ENCODE measurements around the gene RPTOR.

The RPTOR gene

GRCh38 chr17:80782536-80783427 is 238.1 kb downstream of the RPTOR start:
- H3K27me3 ChIP-seq (ENCODE audit: control insufficient read depth, insufficient read depth, low read length): no peaks in the 10 kb centered on the region
- H3K4me1 ChIP-seq (ENCODE audit: control insufficient read depth, insufficient read depth, low read length): peaks cover 4% of the 10 kb centered on the region
- no peak overlapping the region for H3K9ac ChIP-seq (ENCODE audit: low read length)
- no peaks in the 10 kb centered on the region for H3K36me3 ChIP-seq (ENCODE audit: control insufficient read depth, insufficient read depth, low read length)
- no peaks in the 10 kb centered on the region for H3K9me3 ChIP-seq (ENCODE audit: control insufficient read depth, low read length)
- no peak overlapping the region for H3K4me3 ChIP-seq (ENCODE audit: low read length)

- H3K9ac ChIP-seq (ENCODE audit: low read length): no peak overlapping the region
- H3K27me3 ChIP-seq (ENCODE audit: control insufficient read depth, insufficient read depth, low read length): no peaks in the 10 kb centered on the region
- H3K9me3 ChIP-seq (ENCODE audit: control insufficient read depth, low read length): no peaks in the 10 kb centered on the region
- no peaks in the 10 kb centered on the region for H3K36me3 ChIP-seq (ENCODE audit: control insufficient read depth, insufficient read depth, low read length)
- H3K4me1 ChIP-seq (ENCODE audit: control insufficient read depth, insufficient read depth, low read length): peaks cover 4% of the 10 kb centered on the region
- H3K4me3 ChIP-seq (ENCODE audit: low read length): no peak overlapping the region
Observed at GRCh38 chr17:80783486-80783885, 238.8 kb downstream of the RPTOR start.

- Histone ChIP-seq H3K36me3 (ENCODE audit: control insufficient read depth, insufficient read depth, low read length) (no peaks in the 10 kb centered on the region), H3K9ac (ENCODE audit: low read length) (no peak overlapping the region), H3K27me3 (ENCODE audit: control insufficient read depth, insufficient read depth, low read length) (no peaks in the 10 kb centered on the region), H3K4me3 (ENCODE audit: low read length) (no peak overlapping the region), H3K4me1 (ENCODE audit: control insufficient read depth, insufficient read depth, low read length) (peaks cover 4% of the 10 kb centered on the region), H3K9me3 (ENCODE audit: control insufficient read depth, low read length) (no peaks in the 10 kb centered on the region)
Observed at GRCh38 chr17:80783971-80784370, 239.3 kb downstream of the RPTOR start.

- H3K4me1 ChIP-seq (ENCODE audit: control insufficient read depth, insufficient read depth, low read length): peaks cover 1% of the 10 kb centered on the region
- no peak overlapping the region for H3K4me3 ChIP-seq (ENCODE audit: low read length)
- H3K27me3 ChIP-seq (ENCODE audit: control insufficient read depth, insufficient read depth, low read length): no peaks in the 10 kb centered on the region
- no peaks in the 10 kb centered on the region for H3K9me3 ChIP-seq (ENCODE audit: control insufficient read depth, low read length)
- H3K36me3 ChIP-seq (ENCODE audit: control insufficient read depth, insufficient read depth, low read length): no peaks in the 10 kb centered on the region
- no peak overlapping the region for H3K9ac ChIP-seq (ENCODE audit: low read length)
Observed at GRCh38 chr17:80785477-80786178, 241.0 kb downstream of the RPTOR start.

GRCh38 chr17:80786470-80786869 is 241.8 kb downstream of the RPTOR start:
- H3K4me1 ChIP-seq (ENCODE audit: control insufficient read depth, insufficient read depth, low read length): peaks cover under 1% of the 10 kb centered on the region

GRCh38 chr17:80786887-80787286 is 242.2 kb downstream of the RPTOR start:
- Histone ChIP-seq H3K9ac (ENCODE audit: low read length) (no peak overlapping the region), H3K36me3 (ENCODE audit: control insufficient read depth, insufficient read depth, low read length) (no peaks in the 10 kb centered on the region), H3K9me3 (ENCODE audit: control insufficient read depth, low read length) (no peaks in the 10 kb centered on the region), H3K27me3 (ENCODE audit: control insufficient read depth, insufficient read depth, low read length) (no peaks in the 10 kb centered on the region), H3K4me3 (ENCODE audit: low read length) (no peak overlapping the region), H3K4me1 (ENCODE audit: control insufficient read depth, insufficient read depth, low read length) (peaks cover 5% of the 10 kb centered on the region)

More at GRCh38 chr17:80786470-80786869, 241.8 kb downstream of the RPTOR start:
- Histone ChIP-seq H3K9ac (ENCODE audit: low read length) (no peak overlapping the region), H3K4me3 (ENCODE audit: low read length) (no peak overlapping the region), H3K36me3 (ENCODE audit: control insufficient read depth, insufficient read depth, low read length) (no peaks in the 10 kb centered on the region), H3K27me3 (ENCODE audit: control insufficient read depth, insufficient read depth, low read length) (no peaks in the 10 kb centered on the region), H3K9me3 (ENCODE audit: control insufficient read depth, low read length) (no peaks in the 10 kb centered on the region)

GRCh38 chr17:80787881-80788280 is 243.2 kb downstream of the RPTOR start:
- H3K9me3 ChIP-seq (ENCODE audit: control insufficient read depth, low read length): no peaks in the 10 kb centered on the region
- no peak overlapping the region for H3K4me3 ChIP-seq (ENCODE audit: low read length)
- H3K27me3 ChIP-seq (ENCODE audit: control insufficient read depth, insufficient read depth, low read length): no peaks in the 10 kb centered on the region
- no peak overlapping the region for H3K9ac ChIP-seq (ENCODE audit: low read length)
- peaks cover 9% of the 10 kb centered on the region for H3K4me1 ChIP-seq (ENCODE audit: control insufficient read depth, insufficient read depth, low read length)
- H3K36me3 ChIP-seq (ENCODE audit: control insufficient read depth, insufficient read depth, low read length): no peaks in the 10 kb centered on the region

- Histone ChIP-seq H3K4me1 (ENCODE audit: control insufficient read depth, insufficient read depth, low read length) (peaks cover 9% of the 10 kb centered on the region), H3K9ac (ENCODE audit: low read length) (no peak overlapping the region), H3K4me3 (ENCODE audit: low read length) (no peak overlapping the region), H3K36me3 (ENCODE audit: control insufficient read depth, insufficient read depth, low read length) (no peaks in the 10 kb centered on the region), H3K27me3 (ENCODE audit: control insufficient read depth, insufficient read depth, low read length) (no peaks in the 10 kb centered on the region), H3K9me3 (ENCODE audit: control insufficient read depth, low read length) (no peaks in the 10 kb centered on the region)
Observed at GRCh38 chr17:80789356-80789902, 244.8 kb downstream of the RPTOR start.

- Histone ChIP-seq H3K27me3 (ENCODE audit: control insufficient read depth, insufficient read depth, low read length) (no peaks in the 10 kb centered on the region), H3K9ac (ENCODE audit: low read length) (no peak overlapping the region), H3K4me3 (ENCODE audit: low read length) (no peak overlapping the region), H3K36me3 (ENCODE audit: control insufficient read depth, insufficient read depth, low read length) (no peaks in the 10 kb centered on the region), H3K9me3 (ENCODE audit: control insufficient read depth, low read length) (no peaks in the 10 kb centered on the region), H3K4me1 (ENCODE audit: control insufficient read depth, insufficient read depth, low read length) (peaks cover 9% of the 10 kb centered on the region)
Observed at GRCh38 chr17:80790021-80790765, 245.6 kb downstream of the RPTOR start.

- Histone ChIP-seq H3K4me3 (ENCODE audit: low read length) (no peak overlapping the region), H3K36me3 (ENCODE audit: control insufficient read depth, insufficient read depth, low read length) (no peaks in the 10 kb centered on the region), H3K4me1 (ENCODE audit: control insufficient read depth, insufficient read depth, low read length) (peaks cover 9% of the 10 kb centered on the region), H3K27me3 (ENCODE audit: control insufficient read depth, insufficient read depth, low read length) (no peaks in the 10 kb centered on the region), H3K9me3 (ENCODE audit: control insufficient read depth, low read length) (no peaks in the 10 kb centered on the region), H3K9ac (ENCODE audit: low read length) (no peak overlapping the region)
Observed at GRCh38 chr17:80790981-80791742, 246.5 kb downstream of the RPTOR start.

- Histone ChIP-seq H3K9ac (ENCODE audit: low read length) (no peak overlapping the region), H3K4me1 (ENCODE audit: control insufficient read depth, insufficient read depth, low read length) (peaks cover 9% of the 10 kb centered on the region), H3K27me3 (ENCODE audit: control insufficient read depth, insufficient read depth, low read length) (no peaks in the 10 kb centered on the region), H3K9me3 (ENCODE audit: control insufficient read depth, low read length) (no peaks in the 10 kb centered on the region), H3K4me3 (ENCODE audit: low read length) (no peak overlapping the region), H3K36me3 (ENCODE audit: control insufficient read depth, insufficient read depth, low read length) (no peaks in the 10 kb centered on the region)
Observed at GRCh38 chr17:80791758-80792284, 247.2 kb downstream of the RPTOR start.
